ENCODE results near the gene PI4KB. TPM values are rescaled to one million over a fixed set of nuclear protein-coding genes. Genes with fewer than 3 reads are reported as not detected.
A peak's percentile ranks its signal among the peaks of the same experiment; 100 is the strongest.

The PI4KB gene
- total and polyA plus RNA-seq, 10 donors: 25.6 to 85.4 (median 66.3) TPM

GRCh38 chr1:151287341-151287699 lies 39.9 kb downstream of the PI4KB start:
- H3K27me3 ChIP-seq (replicated peaks in 1 of 7): no peaks in the 10 kb centered on the region
- no peaks in the 10 kb centered on the region for H3K9me3 ChIP-seq
- 86 to 93% (median 91%) methylated on average over 7 of the region's 7 CpGs for WGBS, 5 donors
- TF ChIP-seq POLR2A (IDR thresholded peaks at IDR 0.05) (no peak), POLR2AphosphoS5 (IDR thresholded peaks at IDR 0.05) (peak in 2 of 3 donors; percentile 14 to 26), CTCF (IDR thresholded peaks at IDR 0.05 in 8 of 11, conservative IDR thresholded peaks at IDR 0.05 in 3 of 11) (no peak)
- no peak overlapping the region for H3K27ac ChIP-seq
- H3K4me1 ChIP-seq: peaks cover 10 to 67% (median 31%) of the 10 kb centered on the region in 6 donors
- DNase-seq: no peak
- no peak overlapping the region for H3K4me3 ChIP-seq
- H3K36me3 ChIP-seq: peaks cover 2 to 78% (median 71%) of the 10 kb centered on the region in 6 donors
- intact Hi-C loops (cut with DNase I; ENCODE audit: low total_unique reads): loop anchor here (10.0 kb wide), 1 partner anchor 57 kb away; the partner anchor contains the start of gene RFX5

GRCh38 chr1:151286619-151287340 lies 40.4 kb downstream of the PI4KB start:
- peaks cover 10 to 67% (median 33%) of the 10 kb centered on the region in 6 donors for H3K4me1 ChIP-seq
- no peak for TF ChIP-seq POLR2A (IDR thresholded peaks at IDR 0.05)
- TF ChIP-seq CTCF (IDR thresholded peaks at IDR 0.05 in 8 of 11, conservative IDR thresholded peaks at IDR 0.05 in 3 of 11): no peak
- peak in 2 of 3 donors; percentile 14 to 36 for TF ChIP-seq POLR2AphosphoS5 (IDR thresholded peaks at IDR 0.05)
- 84 to 94% (median 87%) methylated on average over 10 of the region's 10 CpGs for whole genome bisulfite sequencing, 5 donors
- H3K27ac ChIP-seq: peak overlapping the region in 2 of 8 donors; percentile 4 to 13
- H3K36me3 ChIP-seq: peaks cover 2 to 73% (median 65%) of the 10 kb centered on the region in 6 donors
- H3K9me3 ChIP-seq: no peaks in the 10 kb centered on the region
- no peak for DNase-seq
- intact Hi-C loops (cut with DNase I; ENCODE audit: low total_unique reads): loop anchor here (10.0 kb wide), 1 partner anchor 58 kb away; the partner anchor contains the start of gene RFX5
- no peak overlapping the region for H3K4me3 ChIP-seq
- no peaks in the 10 kb centered on the region for H3K27me3 ChIP-seq (replicated peaks in 1 of 7)

GRCh38 chr1:151284013-151284577 lies 43.1 kb downstream of the PI4KB start:
- H3K4me1 ChIP-seq: peaks cover 13 to 67% (median 35%) of the 10 kb centered on the region in 6 donors
- 66 to 93% (median 75%) methylated on average over 2 of the region's 2 CpGs for WGBS, 5 donors
- peak overlapping the region; percentile 95 to 99 (median 98) for H3K27ac ChIP-seq
- H3K4me3 ChIP-seq: peak overlapping the region in 4 of 8 donors; percentile 87 to 98 (median 94)
- peaks cover 2 to 46% (median 38%) of the 10 kb centered on the region in 6 donors for H3K36me3 ChIP-seq
- intact Hi-C loops (cut with DNase I; ENCODE audit: low total_unique reads): loop anchor here (10.0 kb wide), 1 partner anchor 61 kb away; the partner anchor contains the start of gene RFX5
- TF ChIP-seq POLR2AphosphoS5 (IDR thresholded peaks at IDR 0.05): no peak
- TF ChIP-seq CTCF (IDR thresholded peaks at IDR 0.05 in 8 of 11, conservative IDR thresholded peaks at IDR 0.05 in 3 of 11): no peak
- TF ChIP-seq POLR2A (IDR thresholded peaks at IDR 0.05): no peak
- DNase-seq: no peak
- no peaks in the 10 kb centered on the region for H3K9me3 ChIP-seq
- H3K27me3 ChIP-seq (replicated peaks in 1 of 7): no peaks in the 10 kb centered on the region

Data from spleen (tissue), 11 donors.